ENCODE results near the gene MLPH.

Gene MLPH

GRCh38 chr2:237498341-237498740 is 11.3 kb downstream of the MLPH start:
- DNase-seq, result no peak

- DNase-seq, result no peak
These were observed 13.8 kb downstream of the MLPH start for GRCh38 chr2:237500681-237501424.

GRCh38 chr2:237501892-237502513 is 15.0 kb downstream of the MLPH start:
- no peak for DNase-seq

- no peak for DNase-seq
These were observed 16.1 kb downstream of the MLPH start for GRCh38 chr2:237503201-237503600.

GRCh38 chr2:237505188-237505939 is 18.3 kb downstream of the MLPH start:
- DNase-seq, result no peak

- DNase-seq, result no peak
These were observed 20.5 kb downstream of the MLPH start for GRCh38 chr2:237507512-237507911.

- DNase-seq, result no peak
These were observed 21.3 kb downstream of the MLPH start for GRCh38 chr2:237508361-237508760.

- DNase-seq, result no peak
These were observed 22.1 kb downstream of the MLPH start for GRCh38 chr2:237509151-237509550.

GRCh38 chr2:237509905-237510304 is 22.9 kb downstream of the MLPH start:
- no peak for DNase-seq

- no peak for DNase-seq
These were observed 23.6 kb downstream of the MLPH start for GRCh38 chr2:237510502-237511217.

- DNase-seq, result no peak
These were observed 24.4 kb downstream of the MLPH start for GRCh38 chr2:237511433-237511832.

GRCh38 chr2:237511885-237512405 is 24.9 kb downstream of the MLPH start:
- no peak for DNase-seq

GRCh38 chr2:237512774-237513466 is 25.9 kb downstream of the MLPH start:
- peak in 13 of 14 donors; percentile 7 to 79 (median 57) for DNase-seq

- no peak for DNase-seq
These were observed 26.6 kb downstream of the MLPH start for GRCh38 chr2:237513693-237514092.

- no peak for DNase-seq
These were observed 27.6 kb downstream of the MLPH start for GRCh38 chr2:237514474-237515130.

- no peak for DNase-seq
These were observed 28.1 kb downstream of the MLPH start for GRCh38 chr2:237515166-237515565.

- no peak for DNase-seq
These were observed 28.7 kb downstream of the MLPH start for GRCh38 chr2:237515621-237516275.

GRCh38 chr2:237517163-237517562 is 30.1 kb downstream of the MLPH start:
- DNase-seq, result no peak

GRCh38 chr2:237517990-237518389 is 30.9 kb downstream of the MLPH start:
- DNase-seq, result no peak

- DNase-seq, result no peak
These were observed 32.6 kb downstream of the MLPH start for GRCh38 chr2:237519506-237520245.

All from C1 segment of cervical spinal cord (tissue), 14 donors.